IMR-90 (cell line): ENCODE measurements around the gene WWP2. TPM values are rescaled to one million over a fixed set of nuclear protein-coding genes. Genes with fewer than 3 reads are reported as not detected.
"Not testable (repeated sequence)": the region's sequence is repeated elsewhere in the genome, so short reads cannot be mapped to it uniquely, and the experiment has no call there.

ENCODE experiments used
- ATAC-seq: fragments of 200-7000 bp; cut with Tn5 transposase; 2 replicates; pipeline ENCODE4 v1.9.1; 2020; ENCODE audit warnings: low read depth, mild to moderate bottlenecking, moderate library complexity
- BruUV-seq: library from RNA; stranded (reverse); fragments of 400-500 nt; replicated peaks from 2 replicates; lab custom pipeline; 2021; lab: Mats Ljungman, UMichigan
- CTCF ChIA-PET: fragments of 300-600 bp; formaldehyde crosslinking; extraction: SDS; loops from one replicate; lab custom pipeline; 2021; ENCODE audit warnings: antibody characterized with exemption; lab: Yijun Ruan, JAX
- POLR2A ChIA-PET: fragments of 300-600 bp; sonication (Branson Sonifier 250); formaldehyde crosslinking; loops from one replicate; lab custom pipeline; 2022; ENCODE audit warnings: antibody characterized with exemption; ENCODE audit not compliant: unreplicated experiment; lab: Charles Lee
- DNase-seq: peaks from one replicate; pipeline ENCODE4 v3.0.0; 2013
- H2AFZ ChIP-seq: replicated peaks from 2 replicates; pipeline ENCODE3; 2013; ENCODE audit warnings: low read length, mild to moderate bottlenecking; ENCODE audit not compliant: poor library complexity
- H2AK5ac ChIP-seq: 2 replicates; pipeline ENCODE4 v1.6.1; 2013; ENCODE audit warnings: low read depth, low read length, inconsistent platforms
- H2AK9ac ChIP-seq: replicated peaks from 2 replicates; pipeline ENCODE3; 2013; ENCODE audit warnings: mild to moderate bottlenecking, low read depth, low read length, moderate library complexity; ENCODE audit not compliant: poor library complexity
- H2BK120ac ChIP-seq: 2 replicates; pipeline ENCODE4 v1.6.1; 2013; ENCODE audit warnings: low read depth, low read length, inconsistent platforms
- H2BK15ac ChIP-seq: 3 replicates; pipeline ENCODE4 v1.6.1; 2013; ENCODE audit warnings: low read depth, low read length, inconsistent platforms
- H2BK20ac ChIP-seq: 2 replicates; pipeline ENCODE4 v1.6.1; 2013; ENCODE audit warnings: low read depth, mild to moderate bottlenecking, inconsistent platforms, low read length, moderate library complexity
- H2BK5ac ChIP-seq: 2 replicates; pipeline ENCODE4 v1.6.1; 2013; ENCODE audit warnings: mild to moderate bottlenecking, low read depth, low read length, inconsistent platforms; ENCODE audit not compliant: poor library complexity, severe bottlenecking
- H3K14ac ChIP-seq: replicated peaks from 2 replicates; pipeline ENCODE4 v1.6.1; 2013; ENCODE audit warnings: low read depth, low read length, inconsistent platforms
- H3K18ac ChIP-seq: 2 replicates; pipeline ENCODE4 v1.6.1; 2013; ENCODE audit warnings: low read depth, low read length, control low read depth
- H3K23ac ChIP-seq: 2 replicates; pipeline ENCODE4 v1.6.1; 2013; ENCODE audit warnings: low read depth, low read length, inconsistent platforms
- H3K27ac ChIP-seq: 2 replicates; pipeline ENCODE4 v1.5.1; 2013; ENCODE audit warnings: mild to moderate bottlenecking, control low read depth, low read length; ENCODE audit not compliant: insufficient read depth
- H3K27me3 ChIP-seq: 2 replicates; pipeline ENCODE4 v1.6.1; 2013; ENCODE audit warnings: low read length; ENCODE audit not compliant: control insufficient read depth, insufficient read depth
- H3K36me3 ChIP-seq: 2 replicates; pipeline ENCODE4 v1.6.1; 2013; ENCODE audit warnings: low read length, mixed read lengths; ENCODE audit not compliant: control insufficient read depth, insufficient read depth
- H3K4ac ChIP-seq: 2 replicates; pipeline ENCODE4 v1.6.1; 2013; ENCODE audit warnings: low read depth, low read length, inconsistent platforms
- H3K4me1 ChIP-seq: 2 replicates; pipeline ENCODE4 v1.6.1; 2013; ENCODE audit warnings: low read length, mixed read lengths; ENCODE audit not compliant: control insufficient read depth, insufficient read depth
- H3K4me2 ChIP-seq: 2 replicates; pipeline ENCODE4 v1.6.1; 2013; ENCODE audit warnings: low read depth, mild to moderate bottlenecking, control low read depth, low read length, moderate library complexity
- H3K4me3 ChIP-seq: 2 replicates; pipeline ENCODE4 v1.5.1; 2013; ENCODE audit warnings: low read depth, mild to moderate bottlenecking, control low read depth, low read length, moderate library complexity; ENCODE audit not compliant: insufficient read depth
- H3K56ac ChIP-seq: 2 replicates; pipeline ENCODE4 v1.6.1; 2013; ENCODE audit warnings: low read length, inconsistent platforms; ENCODE audit not compliant: insufficient read depth; ENCODE audit errors: extremely low read depth
- H3K79me1 ChIP-seq, 2 experiments: 2 replicates each; pipeline ENCODE4 v1.6.1; 2013; ENCODE audit warnings: low read length in 2 of 2, inconsistent platforms in 1 of 2, low read depth in 1 of 2
- H3K9ac ChIP-seq: 2 replicates; pipeline ENCODE4 v1.6.1; 2013; ENCODE audit warnings: low read depth, low read length, control low read depth
- H3K9me1 ChIP-seq: 2 replicates; pipeline ENCODE4 v1.6.1; 2013; ENCODE audit warnings: low read length, inconsistent platforms; ENCODE audit not compliant: insufficient read depth
- H3K9me3 ChIP-seq: 2 replicates; pipeline ENCODE4 v1.6.1; 2013; ENCODE audit warnings: low read length; ENCODE audit not compliant: control insufficient read depth, insufficient read depth
- H4K20me1 ChIP-seq: 2 replicates; pipeline ENCODE4 v1.6.1; 2013; ENCODE audit warnings: low read length, inconsistent platforms; ENCODE audit not compliant: insufficient read depth
- H4K5ac ChIP-seq: 2 replicates; pipeline ENCODE4 v1.6.1; 2013; ENCODE audit warnings: mild to moderate bottlenecking, low read depth, low read length, control low read depth
- H4K8ac ChIP-seq, 2 experiments: 2 replicates each; pipeline ENCODE4 v1.6.1; 2013; ENCODE audit warnings: low read depth in 2 of 2, low read length in 2 of 2, control low read depth in 1 of 2, inconsistent platforms in 1 of 2
- H4K91ac ChIP-seq: 2 replicates; pipeline ENCODE4 v1.6.1; 2013; ENCODE audit warnings: low read depth, low read length, inconsistent platforms; ENCODE audit not compliant: insufficient read depth
- BHLHE40 ChIP-seq: fragments of 150-350 bp; IDR thresholded peaks from 2 replicates; pipeline ENCODE4 v1.6.1; 2016; ENCODE audit warnings: mild to moderate bottlenecking, low read depth, low read length
- CEBPB ChIP-seq: IDR thresholded peaks from 2 replicates; pipeline ENCODE4 v1.6.1; 2012; ENCODE audit warnings: low read depth, low read length, improper control_type of control experiment
- FOS ChIP-seq: fragments of 150-350 bp; IDR thresholded peaks from 2 replicates; pipeline ENCODE4 v1.6.1; 2016; ENCODE audit warnings: low read depth, low read length
- MAFK ChIP-seq: IDR thresholded peaks from 2 replicates; pipeline ENCODE4 v1.6.1; 2012; ENCODE audit warnings: low read depth, low read length, improper control_type of control experiment
- MXI1 ChIP-seq: IDR thresholded peaks from 2 replicates; pipeline ENCODE4 v1.6.1; 2012; ENCODE audit warnings: low read depth, mild to moderate bottlenecking, low read length, moderate library complexity, borderline replicate concordance
- POLR2A ChIP-seq: IDR thresholded peaks from 2 replicates; pipeline ENCODE4 v1.6.1; 2012; ENCODE audit warnings: mild to moderate bottlenecking, low read depth, low read length
- RAD21 ChIP-seq: IDR thresholded peaks from 2 replicates; pipeline ENCODE4 v1.6.1; 2012; ENCODE audit warnings: low read length, improper control_type of control experiment
- RFX5 ChIP-seq: IDR thresholded peaks from 2 replicates; pipeline ENCODE4 v1.8.0; 2012; ENCODE audit warnings: low read depth, mild to moderate bottlenecking, low read length, moderate library complexity
- WGBS, 2 experiments: methylation state at CpG; one replicate each; pipeline versions ENCODE4 v1.1.5 to v1.1.7; 2013; ENCODE audit warnings: missing lambda C conversion rate in 2 of 2; ENCODE audit not compliant: insufficient read length in 1 of 2; ENCODE audit errors: extremely low coverage in 2 of 2; 5-methylcytosine and 5-hydroxymethylcytosine counted together
- dilution Hi-C: fragments of 300-500 bp; cut with HindIII; formaldehyde crosslinking; loops from one replicate; pipeline ENCODE4 v1.14.3; 2018; ENCODE audit warnings: low sequenced_read_pairs; ENCODE audit not compliant: unreplicated experiment
- in situ Hi-C: fragments of 300-500 bp; cut with MboI; formaldehyde crosslinking; loops from 3 replicates; pipeline ENCODE4 v1.14.3; 2019; ENCODE audit warnings: low sequenced_read_pairs, inconsistent platforms, mixed read lengths
- intact Hi-C: fragments of 100-400 bp; cut with micrococcal nuclease; formaldehyde crosslinking; loops from 2 replicates; pipeline ENCODE4 v1.10.0; 2022
- polyA plus RNA-seq, 3 experiments: library from polyadenylated mRNA; depleted of rRNA; stranded (reverse); fragments of >200 nt; gene quantifications; 2 replicates each; pipeline ENCODE4 v1.2.3, GENCODE V29; 2012; ENCODE audit warnings: low replicate concordance in 1 of 3
- total RNA-seq: library from RNA; depleted of rRNA; stranded (reverse); fragments of >200 nt; gene quantifications from 2 replicates; pipeline ENCODE4 v1.2.3, GENCODE V29; 2012

WWP2 gene
- total and polyA plus RNA-seq, 2 of the 4 experiments (the other 2 are of a cell fraction): 12.7 to 13.7 TPM

DNA sequence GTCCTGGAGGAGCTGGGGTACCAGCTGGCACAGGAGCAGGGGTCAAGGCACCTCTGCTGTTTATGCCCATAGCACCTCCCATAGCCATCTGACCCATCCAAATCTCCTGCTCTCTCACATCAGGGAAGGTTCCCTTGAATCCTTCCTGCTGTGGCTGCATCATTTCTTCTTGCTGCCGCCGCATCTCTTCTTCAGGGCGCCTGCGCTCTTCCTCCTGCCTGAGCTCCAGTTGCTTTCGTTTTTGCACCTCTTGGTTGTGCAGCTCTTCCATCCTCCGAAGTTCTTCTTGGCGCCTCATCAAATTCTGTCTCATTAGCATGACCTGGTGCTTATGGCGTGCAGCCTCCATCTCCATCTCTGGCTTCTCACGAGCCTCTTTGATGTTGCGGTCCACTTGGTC lies 5.4 kb upstream of the WWP2 start (continued):
- TF ChIP-seq BHLHE40 (no peak), FOS (no peak), MAFK (no peak), RAD21 (no peak), MXI1 (no peak), RFX5 (no peak), POLR2A (no peak)

DNA sequence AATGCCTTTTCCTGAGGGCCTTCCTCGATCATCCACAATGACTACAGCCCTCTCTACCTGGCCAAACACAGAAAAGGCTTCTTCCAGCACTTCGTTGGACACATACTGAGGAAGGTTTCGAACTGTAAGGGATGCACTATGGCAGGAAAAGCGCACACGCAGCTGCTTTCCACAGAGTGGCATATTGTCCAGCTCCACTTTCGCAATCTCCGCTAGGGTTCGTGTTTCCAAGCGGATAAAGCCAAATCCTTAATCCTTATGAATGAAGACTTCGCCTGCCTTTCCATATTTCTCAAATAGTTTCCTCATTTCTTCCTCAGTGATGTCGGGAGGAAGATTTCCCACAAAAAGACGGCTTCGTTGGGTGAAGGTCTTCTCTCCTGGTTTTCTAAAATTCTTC lies 4.8 kb upstream of the WWP2 start:
- intact Hi-C loops: loop anchor here (5.0 kb wide), 1 partner anchor 375 kb away; no protein-coding TSS in a partner anchor
- POLR2A ChIA-PET, H2BK5ac ChIP-seq: not testable (repeated sequence)

More for the DNA sequence above, 4.8 kb upstream of the WWP2 start:
- in situ Hi-C loops, H4K5ac ChIP-seq, H3K18ac ChIP-seq, H2AK9ac ChIP-seq, H3K23ac ChIP-seq, CTCF ChIA-PET, H4K91ac ChIP-seq, H2BK15ac ChIP-seq, BruUV-seq, H2BK20ac ChIP-seq, H3K4me3 ChIP-seq, H3K9me1 ChIP-seq, H3K36me3 ChIP-seq, H3K27ac ChIP-seq, dilution Hi-C loops, H3K56ac ChIP-seq, H2AFZ ChIP-seq, H2AK5ac ChIP-seq, H3K4me2 ChIP-seq, H3K9me3 ChIP-seq, H4K20me1 ChIP-seq, DNase-seq, H2BK120ac ChIP-seq, H3K9ac ChIP-seq, H3K4me1 ChIP-seq, H4K8ac ChIP-seq, H3K4ac ChIP-seq, ATAC-seq, H3K27me3 ChIP-seq, H3K14ac ChIP-seq: not testable (repeated sequence)
- TF ChIP-seq CEBPB: 0 out of 2 replicates have a peak, but pooled peaks have one; percentile 2
- WGBS, 2 experiments: 93% methylated on average over 2 of the region's 13 CpGs; no CpG with 5 or more reads in 1 of the 2 experiments
- H3K79me1 ChIP-seq: peaks cover 3 to 16% of the 10 kb centered on the region in 2 experiments
